ENCODE data around the gene ALDH1L1.

ALDH1L1 gene

GRCh38 chr3:126056681-126057500 is 123.5 kb downstream of the ALDH1L1 start:
- Histone ChIP-seq H3K9ac (ENCODE audit: low read depth, low read length) (no peak overlapping the region), H3K9me3 (ENCODE audit: control insufficient read depth, insufficient read depth, low read length) (no peaks in the 10 kb centered on the region), H3K36me3 (ENCODE audit: insufficient read depth, low read length) (no peaks in the 10 kb centered on the region), H3K4me1 (ENCODE audit: insufficient read depth, low read length) (peaks cover 6% of the 10 kb centered on the region; the same call in 1 of the 2 replicates)

- Histone ChIP-seq H3K9ac (ENCODE audit: low read depth, low read length) (no peak overlapping the region), H3K4me1 (ENCODE audit: insufficient read depth, low read length) (peaks cover 6% of the 10 kb centered on the region; the same call in 1 of the 2 replicates), H3K36me3 (ENCODE audit: insufficient read depth, low read length) (no peaks in the 10 kb centered on the region), H3K9me3 (ENCODE audit: control insufficient read depth, insufficient read depth, low read length) (no peaks in the 10 kb centered on the region)
Observed at GRCh38 chr3:126056088-126056487, 124.3 kb downstream of the ALDH1L1 start.

- H3K9me3 ChIP-seq (ENCODE audit: control insufficient read depth, insufficient read depth, low read length), result no peaks in the 10 kb centered on the region
- H3K9ac ChIP-seq (ENCODE audit: low read depth, low read length), result no peak overlapping the region
- H3K36me3 ChIP-seq (ENCODE audit: insufficient read depth, low read length), result no peaks in the 10 kb centered on the region
- peaks cover 6% of the 10 kb centered on the region; the same call in 1 of the 2 replicates for H3K4me1 ChIP-seq (ENCODE audit: insufficient read depth, low read length)
Observed at GRCh38 chr3:126054870-126055269, 125.5 kb downstream of the ALDH1L1 start.

- Histone ChIP-seq H3K4me1 (ENCODE audit: insufficient read depth, low read length) (peaks cover 6% of the 10 kb centered on the region; the same call in 1 of the 2 replicates), H3K9ac (ENCODE audit: low read depth, low read length) (no peak overlapping the region), H3K9me3 (ENCODE audit: control insufficient read depth, insufficient read depth, low read length) (no peaks in the 10 kb centered on the region), H3K36me3 (ENCODE audit: insufficient read depth, low read length) (no peaks in the 10 kb centered on the region)
Observed at GRCh38 chr3:126053949-126054569, 126.3 kb downstream of the ALDH1L1 start.

Data from ES-I3 (cell line).